ENCODE data around the gene GALNT5. TPM values are rescaled to one million over a fixed set of nuclear protein-coding genes. Genes with fewer than 3 reads are reported as not detected.

GALNT5 gene
- polyA plus RNA-seq, 2 donors, result 3.1 to 5.6 TPM

DNA sequence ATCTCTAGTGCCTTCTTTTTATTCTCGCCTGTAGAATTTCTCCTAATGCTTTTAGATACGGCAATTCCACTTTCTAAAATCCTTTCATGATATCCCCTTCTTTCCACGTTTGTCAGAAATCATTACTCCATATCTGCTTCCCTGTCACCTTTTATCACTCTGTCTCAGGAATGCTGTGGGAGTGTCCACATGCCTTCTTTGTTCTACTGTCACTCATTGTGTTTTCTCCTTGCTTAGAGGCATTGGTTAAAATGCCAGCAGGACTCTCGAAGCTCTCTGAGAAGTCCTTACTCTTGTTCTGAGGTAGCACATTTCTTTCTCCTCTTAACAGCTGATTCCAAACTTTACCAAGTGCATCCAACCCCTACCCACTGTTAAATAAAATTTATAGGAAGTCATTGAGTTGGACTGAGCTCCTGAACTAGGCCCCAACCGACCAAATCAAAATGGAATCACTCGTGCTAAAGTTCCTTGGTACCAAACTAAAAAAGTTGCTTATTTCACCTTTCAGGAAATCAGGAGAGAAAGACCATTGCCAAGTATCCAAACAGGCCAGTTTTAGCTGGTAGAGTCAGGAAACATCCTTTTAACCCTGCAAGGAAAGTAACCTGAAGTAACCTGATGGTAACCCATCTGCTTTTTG lies 10.6 kb upstream of the GALNT5 start:
- no peaks in the 10 kb centered on the region for H3K4me1 ChIP-seq (ENCODE audit: control insufficient read depth in 2 of 2, insufficient read depth in 2 of 2, low read length in 1 of 2)

DNA sequence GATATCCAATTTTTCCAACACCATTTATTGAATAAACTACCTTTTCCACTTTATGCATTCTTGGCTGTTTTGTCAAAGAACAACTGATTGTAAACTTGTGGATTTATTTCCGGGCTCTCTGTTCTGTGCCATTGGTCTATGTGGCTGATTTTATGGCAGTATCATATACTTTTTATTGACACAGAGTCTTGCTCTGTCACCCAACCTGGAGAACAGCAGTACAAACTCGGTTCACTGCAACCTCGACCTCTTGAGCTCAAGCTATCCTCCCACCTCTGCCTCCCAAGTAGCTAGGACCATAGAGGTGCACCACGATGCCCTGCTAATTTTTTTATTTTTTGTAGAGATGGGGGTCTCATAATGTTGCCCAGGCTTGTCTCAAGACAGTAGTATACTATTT lies 6.7 kb upstream of the GALNT5 start:
- Histone ChIP-seq H3K36me3 (ENCODE audit: control insufficient read depth in 2 of 2, insufficient read depth in 2 of 2, low read length in 1 of 2) (no peaks in the 10 kb centered on the region), H3K27me3 (ENCODE audit: control insufficient read depth in 1 of 2, insufficient read depth in 2 of 2, low read length in 2 of 2) (no peaks in the 10 kb centered on the region), H3K9me3 (ENCODE audit: control insufficient read depth in 2 of 2, insufficient read depth in 1 of 2, low read depth in 1 of 2, low read length in 1 of 2) (no peaks in the 10 kb centered on the region), H3K4me1 (ENCODE audit: control insufficient read depth in 2 of 2, insufficient read depth in 2 of 2, low read length in 1 of 2) (no peaks in the 10 kb centered on the region), H3K4me3 (ENCODE audit: low read depth in 1 of 2, low read length in 2 of 2) (no peak overlapping the region), H3K27ac (ENCODE audit: low read depth in 2 of 2, low read length in 1 of 2) (no peak overlapping the region)
- 85 to 87% methylated on average over 4 of the region's 4 CpGs for WGBS, 2 donors

More for the DNA sequence above, 10.6 kb upstream of the GALNT5 start:
- 52 to 57% methylated on average over 6 of the region's 6 CpGs for WGBS, 2 donors
- H3K36me3 ChIP-seq (ENCODE audit: control insufficient read depth in 2 of 2, insufficient read depth in 2 of 2, low read length in 1 of 2), result no peaks in the 10 kb centered on the region
- no peaks in the 10 kb centered on the region for H3K9me3 ChIP-seq (ENCODE audit: control insufficient read depth in 2 of 2, insufficient read depth in 1 of 2, low read depth in 1 of 2, low read length in 1 of 2)
- H3K27ac ChIP-seq (ENCODE audit: low read depth in 2 of 2, low read length in 1 of 2), result peak overlapping the region; percentile 60 to 76
- no peaks in the 10 kb centered on the region for H3K27me3 ChIP-seq (ENCODE audit: control insufficient read depth in 1 of 2, insufficient read depth in 2 of 2, low read length in 2 of 2)
- H3K4me3 ChIP-seq (ENCODE audit: low read depth in 1 of 2, low read length in 2 of 2), result no peak overlapping the region

- 90 to 96% methylated on average over 2 of the region's 2 CpGs for WGBS, 2 donors
- Histone ChIP-seq H3K4me3 (ENCODE audit: low read depth in 1 of 2, low read length in 2 of 2) (no peak overlapping the region), H3K9me3 (ENCODE audit: control insufficient read depth in 2 of 2, insufficient read depth in 1 of 2, low read depth in 1 of 2, low read length in 1 of 2) (no peaks in the 10 kb centered on the region), H3K36me3 (ENCODE audit: control insufficient read depth in 2 of 2, insufficient read depth in 2 of 2, low read length in 1 of 2) (no peaks in the 10 kb centered on the region), H3K4me1 (ENCODE audit: control insufficient read depth in 2 of 2, insufficient read depth in 2 of 2, low read length in 1 of 2) (no peaks in the 10 kb centered on the region), H3K27me3 (ENCODE audit: control insufficient read depth in 1 of 2, insufficient read depth in 2 of 2, low read length in 2 of 2) (no peaks in the 10 kb centered on the region), H3K27ac (ENCODE audit: low read depth in 2 of 2, low read length in 1 of 2) (no peak overlapping the region)
Measured at GRCh38 chr2:157251932-157252331, 5.6 kb upstream of the GALNT5 start.

DNA sequence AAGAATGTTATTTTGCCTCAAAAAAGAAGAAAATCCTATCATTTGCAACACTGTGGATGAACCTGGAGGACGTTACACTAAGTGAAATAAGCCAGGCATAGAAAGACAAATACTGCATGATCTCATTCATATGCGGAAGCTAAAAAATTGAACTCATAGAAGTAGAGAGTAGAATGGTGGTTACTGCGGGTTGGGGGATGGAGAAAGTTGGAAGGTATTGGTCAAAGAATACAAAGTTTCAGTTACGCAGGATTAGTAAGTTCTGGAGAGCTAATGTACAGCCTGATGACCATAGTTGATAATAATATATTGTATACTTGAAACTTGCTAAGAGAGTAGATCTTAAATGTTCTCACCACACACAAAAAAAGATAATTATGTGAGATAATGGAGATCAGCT lies 5.0 kb upstream of the GALNT5 start:
- H3K9me3 ChIP-seq (ENCODE audit: control insufficient read depth in 2 of 2, insufficient read depth in 1 of 2, low read depth in 1 of 2, low read length in 1 of 2), result no peaks in the 10 kb centered on the region
- no peaks in the 10 kb centered on the region for H3K27me3 ChIP-seq (ENCODE audit: control insufficient read depth in 1 of 2, insufficient read depth in 2 of 2, low read length in 2 of 2)
- WGBS, 2 donors, result 89 to 92% methylated on average over 4 of the region's 4 CpGs
- no peaks in the 10 kb centered on the region for H3K4me1 ChIP-seq (ENCODE audit: control insufficient read depth in 2 of 2, insufficient read depth in 2 of 2, low read length in 1 of 2)
- H3K4me3 ChIP-seq (ENCODE audit: low read depth in 1 of 2, low read length in 2 of 2), result no peak overlapping the region
- H3K27ac ChIP-seq (ENCODE audit: low read depth in 2 of 2, low read length in 1 of 2), result no peak overlapping the region
- no peaks in the 10 kb centered on the region for H3K36me3 ChIP-seq (ENCODE audit: control insufficient read depth in 2 of 2, insufficient read depth in 2 of 2, low read length in 1 of 2)

GRCh38 chr2:157254041-157254440 lies 3.5 kb upstream of the GALNT5 start:
- H3K4me1 ChIP-seq (ENCODE audit: control insufficient read depth in 2 of 2, insufficient read depth in 2 of 2, low read length in 1 of 2), result no peaks in the 10 kb centered on the region
- no peaks in the 10 kb centered on the region for H3K27me3 ChIP-seq (ENCODE audit: control insufficient read depth in 1 of 2, insufficient read depth in 2 of 2, low read length in 2 of 2)
- no peaks in the 10 kb centered on the region for H3K9me3 ChIP-seq (ENCODE audit: control insufficient read depth in 2 of 2, insufficient read depth in 1 of 2, low read depth in 1 of 2, low read length in 1 of 2)
- no peak overlapping the region for H3K27ac ChIP-seq (ENCODE audit: low read depth in 2 of 2, low read length in 1 of 2)
- no peaks in the 10 kb centered on the region for H3K36me3 ChIP-seq (ENCODE audit: control insufficient read depth in 2 of 2, insufficient read depth in 2 of 2, low read length in 1 of 2)
- no peak overlapping the region for H3K4me3 ChIP-seq (ENCODE audit: low read depth in 1 of 2, low read length in 2 of 2)
- WGBS, 2 donors, result 86 to 88% methylated on average over 2 of the region's 2 CpGs

DNA sequence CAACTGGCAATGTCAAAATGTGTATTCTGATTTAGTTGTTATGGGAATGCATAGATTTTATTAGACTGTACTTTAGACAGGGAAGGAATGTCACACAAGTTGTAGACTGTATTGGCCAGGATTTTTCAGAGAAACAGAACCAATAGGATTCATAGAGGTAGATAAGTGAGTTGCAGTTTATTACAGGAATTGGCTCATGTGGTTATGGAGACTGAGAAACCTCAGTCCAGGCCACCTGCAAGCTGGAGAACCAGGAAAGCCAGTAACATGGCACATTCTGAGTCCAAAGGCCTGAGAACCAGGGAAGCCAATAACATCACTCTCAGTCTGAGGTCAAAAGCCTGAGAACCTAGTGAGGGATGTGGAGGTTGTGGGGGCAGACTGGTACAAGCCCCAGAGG lies 1.8 kb upstream of the GALNT5 start:
- Histone ChIP-seq H3K9me3 (ENCODE audit: control insufficient read depth in 2 of 2, insufficient read depth in 1 of 2, low read depth in 1 of 2, low read length in 1 of 2) (no peaks in the 10 kb centered on the region), H3K4me3 (ENCODE audit: low read depth in 1 of 2, low read length in 2 of 2) (no peak overlapping the region), H3K27me3 (ENCODE audit: control insufficient read depth in 1 of 2, insufficient read depth in 2 of 2, low read length in 2 of 2) (no peaks in the 10 kb centered on the region), H3K4me1 (ENCODE audit: control insufficient read depth in 2 of 2, insufficient read depth in 2 of 2, low read length in 1 of 2) (no peaks in the 10 kb centered on the region), H3K36me3 (ENCODE audit: control insufficient read depth in 2 of 2, insufficient read depth in 2 of 2, low read length in 1 of 2) (no peaks in the 10 kb centered on the region), H3K27ac (ENCODE audit: low read depth in 2 of 2, low read length in 1 of 2) (no peak overlapping the region)

DNA sequence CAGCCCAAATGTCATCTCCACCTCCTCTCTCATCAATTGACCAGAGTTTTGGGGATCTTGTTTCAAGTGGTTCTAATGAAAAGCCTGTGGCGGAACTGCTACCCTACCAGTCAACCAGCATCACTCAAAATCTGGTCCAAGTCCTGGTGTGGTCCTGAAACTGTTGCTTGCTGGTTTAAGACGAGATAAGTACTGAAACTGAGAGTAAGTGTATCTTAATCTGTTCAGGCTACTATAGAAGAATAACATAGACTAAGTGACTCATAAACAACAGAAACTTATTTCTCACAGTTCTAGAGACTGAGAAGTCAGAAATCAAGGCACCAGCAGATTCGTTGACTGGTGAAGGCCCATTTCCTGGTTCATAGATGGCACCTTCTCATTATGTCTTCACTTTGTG lies 879 bp upstream of the GALNT5 start:
- Histone ChIP-seq H3K4me3 (ENCODE audit: low read depth in 1 of 2, low read length in 2 of 2) (no peak overlapping the region), H3K27me3 (ENCODE audit: control insufficient read depth in 1 of 2, insufficient read depth in 2 of 2, low read length in 2 of 2) (no peaks in the 10 kb centered on the region), H3K9me3 (ENCODE audit: control insufficient read depth in 2 of 2, insufficient read depth in 1 of 2, low read depth in 1 of 2, low read length in 1 of 2) (no peaks in the 10 kb centered on the region), H3K36me3 (ENCODE audit: control insufficient read depth in 2 of 2, insufficient read depth in 2 of 2, low read length in 1 of 2) (no peaks in the 10 kb centered on the region), H3K4me1 (ENCODE audit: control insufficient read depth in 2 of 2, insufficient read depth in 2 of 2, low read length in 1 of 2) (no peaks in the 10 kb centered on the region), H3K27ac (ENCODE audit: low read depth in 2 of 2, low read length in 1 of 2) (peak overlapping the region in 1 of 2 donors; percentile 15)
- WGBS, 2 donors, result 73 to 74% methylated on average over 3 of the region's 3 CpGs

GRCh38 chr2:157258520-157259326 lies 1.2 kb downstream of the GALNT5 start:
- Histone ChIP-seq H3K4me1 (ENCODE audit: control insufficient read depth in 2 of 2, insufficient read depth in 2 of 2, low read length in 1 of 2) (no peaks in the 10 kb centered on the region), H3K36me3 (ENCODE audit: control insufficient read depth in 2 of 2, insufficient read depth in 2 of 2, low read length in 1 of 2) (no peaks in the 10 kb centered on the region), H3K27ac (ENCODE audit: low read depth in 2 of 2, low read length in 1 of 2) (peak overlapping the region in 1 of 2 donors; percentile 60), H3K27me3 (ENCODE audit: control insufficient read depth in 1 of 2, insufficient read depth in 2 of 2, low read length in 2 of 2) (no peaks in the 10 kb centered on the region), H3K4me3 (ENCODE audit: low read depth in 1 of 2, low read length in 2 of 2) (peak overlapping the region; percentile 44 to 59), H3K9me3 (ENCODE audit: control insufficient read depth in 2 of 2, insufficient read depth in 1 of 2, low read depth in 1 of 2, low read length in 1 of 2) (no peaks in the 10 kb centered on the region)
- WGBS, 2 donors, result 57 to 58% methylated on average over 8 of the region's 8 CpGs

GRCh38 chr2:157259386-157259785 lies 1.9 kb downstream of the GALNT5 start:
- Histone ChIP-seq H3K27ac (ENCODE audit: low read depth in 2 of 2, low read length in 1 of 2) (no peak overlapping the region), H3K9me3 (ENCODE audit: control insufficient read depth in 2 of 2, insufficient read depth in 1 of 2, low read depth in 1 of 2, low read length in 1 of 2) (no peaks in the 10 kb centered on the region), H3K36me3 (ENCODE audit: control insufficient read depth in 2 of 2, insufficient read depth in 2 of 2, low read length in 1 of 2) (no peaks in the 10 kb centered on the region), H3K4me3 (ENCODE audit: low read depth in 1 of 2, low read length in 2 of 2) (peak overlapping the region in 1 of 2 donors; percentile 15), H3K4me1 (ENCODE audit: control insufficient read depth in 2 of 2, insufficient read depth in 2 of 2, low read length in 1 of 2) (no peaks in the 10 kb centered on the region), H3K27me3 (ENCODE audit: control insufficient read depth in 1 of 2, insufficient read depth in 2 of 2, low read length in 2 of 2) (no peaks in the 10 kb centered on the region)
- 94 to 96% methylated on average over 2 of the region's 2 CpGs for WGBS, 2 donors

GRCh38 chr2:157259960-157260359 lies 2.5 kb downstream of the GALNT5 start:
- no peaks in the 10 kb centered on the region for H3K9me3 ChIP-seq (ENCODE audit: control insufficient read depth in 2 of 2, insufficient read depth in 1 of 2, low read depth in 1 of 2, low read length in 1 of 2)
- H3K4me1 ChIP-seq (ENCODE audit: control insufficient read depth in 2 of 2, insufficient read depth in 2 of 2, low read length in 1 of 2), result no peaks in the 10 kb centered on the region
- H3K27me3 ChIP-seq (ENCODE audit: control insufficient read depth in 1 of 2, insufficient read depth in 2 of 2, low read length in 2 of 2), result no peaks in the 10 kb centered on the region
- peak overlapping the region in 1 of 2 donors; percentile 7 for H3K4me3 ChIP-seq (ENCODE audit: low read depth in 1 of 2, low read length in 2 of 2)
- 97 to 99% methylated on average over 2 of the region's 2 CpGs for WGBS, 2 donors
- no peak overlapping the region for H3K27ac ChIP-seq (ENCODE audit: low read depth in 2 of 2, low read length in 1 of 2)
- no peaks in the 10 kb centered on the region for H3K36me3 ChIP-seq (ENCODE audit: control insufficient read depth in 2 of 2, insufficient read depth in 2 of 2, low read length in 1 of 2)

Measured in esophagus (tissue), 2 donors.